NB4 (cell line): ENCODE measurements around the gene ALDH1L2.

Experiments used
- DNase-seq: peaks from one replicate; pipeline ENCODE4 v3.0.0; 2010; ENCODE audit warnings: low read depth
- H3K4me3 ChIP-seq: one replicate; pipeline ENCODE4 v1.5.1; 2011; ENCODE audit warnings: mild to moderate bottlenecking, low read depth, low read length, moderate library complexity
- MYC ChIP-seq: IDR thresholded peaks from 2 replicates; pipeline ENCODE4 v1.6.1; 2011; ENCODE audit warnings: low read depth, low read length
- POLR2A ChIP-seq: IDR thresholded peaks from 2 replicates; pipeline ENCODE4 v1.6.1; 2011; ENCODE audit warnings: mild to moderate bottlenecking; ENCODE audit not compliant: insufficient read length; ENCODE audit errors: extremely low read depth
- TF ChIP-seq, protein P1 (sequence below): IDR thresholded peaks from one replicate; pipeline ENCODE4 v1.5.1; 2012; ENCODE audit warnings: low read depth, low read length
- TF ChIP-seq, protein P2 (sequence below): IDR thresholded peaks from 2 replicates; pipeline ENCODE4 v1.6.1; 2011; ENCODE audit warnings: low read depth, low read length

The ALDH1L2 gene

DNA sequence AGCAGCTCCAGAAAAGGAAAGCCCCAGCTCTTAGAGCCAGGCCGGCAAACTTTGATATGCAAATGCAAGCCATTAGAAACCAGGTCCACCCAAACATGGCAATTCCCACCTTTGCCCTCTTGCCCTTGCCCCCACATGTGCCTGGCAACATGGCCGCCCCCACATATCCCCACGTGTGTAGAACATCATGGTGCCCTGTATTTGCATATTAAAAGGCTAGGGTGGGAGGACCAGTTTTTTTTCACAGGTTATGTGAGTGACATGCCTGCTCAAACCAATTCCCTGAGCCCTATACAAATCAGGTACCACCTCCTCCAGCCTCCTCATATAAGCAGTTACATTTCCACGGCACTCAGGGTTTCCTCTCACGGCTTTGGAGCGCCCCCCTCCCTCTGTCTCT lies 6.1 kb upstream of the ALDH1L2 start:
- no peak overlapping the region for H3K4me3 ChIP-seq
- no peak for DNase-seq
- TF ChIP-seq POLR2A (no peak), MYC (no peak)
- TF ChIP-seq, protein P1, sequence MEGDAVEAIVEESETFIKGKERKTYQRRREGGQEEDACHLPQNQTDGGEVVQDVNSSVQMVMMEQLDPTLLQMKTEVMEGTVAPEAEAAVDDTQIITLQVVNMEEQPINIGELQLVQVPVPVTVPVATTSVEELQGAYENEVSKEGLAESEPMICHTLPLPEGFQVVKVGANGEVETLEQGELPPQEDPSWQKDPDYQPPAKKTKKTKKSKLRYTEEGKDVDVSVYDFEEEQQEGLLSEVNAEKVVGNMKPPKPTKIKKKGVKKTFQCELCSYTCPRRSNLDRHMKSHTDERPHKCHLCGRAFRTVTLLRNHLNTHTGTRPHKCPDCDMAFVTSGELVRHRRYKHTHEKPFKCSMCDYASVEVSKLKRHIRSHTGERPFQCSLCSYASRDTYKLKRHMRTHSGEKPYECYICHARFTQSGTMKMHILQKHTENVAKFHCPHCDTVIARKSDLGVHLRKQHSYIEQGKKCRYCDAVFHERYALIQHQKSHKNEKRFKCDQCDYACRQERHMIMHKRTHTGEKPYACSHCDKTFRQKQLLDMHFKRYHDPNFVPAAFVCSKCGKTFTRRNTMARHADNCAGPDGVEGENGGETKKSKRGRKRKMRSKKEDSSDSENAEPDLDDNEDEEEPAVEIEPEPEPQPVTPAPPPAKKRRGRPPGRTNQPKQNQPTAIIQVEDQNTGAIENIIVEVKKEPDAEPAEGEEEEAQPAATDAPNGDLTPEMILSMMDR, result no peak
- TF ChIP-seq, protein P2, sequence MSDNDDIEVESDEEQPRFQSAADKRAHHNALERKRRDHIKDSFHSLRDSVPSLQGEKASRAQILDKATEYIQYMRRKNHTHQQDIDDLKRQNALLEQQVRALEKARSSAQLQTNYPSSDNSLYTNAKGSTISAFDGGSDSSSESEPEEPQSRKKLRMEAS, result no peak

DNA sequence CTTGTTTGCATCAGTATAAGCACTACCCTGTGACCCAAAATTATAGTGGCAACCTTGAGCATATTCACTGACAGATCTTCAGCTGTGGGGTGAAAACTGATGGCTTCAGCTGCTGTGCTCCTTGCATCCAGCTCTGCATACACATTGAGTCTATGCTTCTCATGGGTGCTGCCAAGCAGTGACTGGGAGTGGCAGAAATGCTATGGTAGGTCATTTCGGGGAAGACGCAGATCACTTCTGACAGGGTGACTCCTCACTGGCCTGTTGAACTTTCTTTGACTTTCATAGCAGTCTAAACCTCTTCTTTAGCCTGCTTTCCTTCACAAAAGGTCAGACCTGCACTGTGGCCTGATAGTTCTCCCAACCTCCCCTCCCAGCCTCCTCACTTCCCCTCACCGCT lies 5.6 kb upstream of the ALDH1L2 start:
- TF ChIP-seq MYC (no peak), POLR2A (no peak)
- TF ChIP-seq, protein P2, result no peak
- TF ChIP-seq, protein P1, result no peak
- DNase-seq, result no peak
- H3K4me3 ChIP-seq, result no peak overlapping the region

DNA sequence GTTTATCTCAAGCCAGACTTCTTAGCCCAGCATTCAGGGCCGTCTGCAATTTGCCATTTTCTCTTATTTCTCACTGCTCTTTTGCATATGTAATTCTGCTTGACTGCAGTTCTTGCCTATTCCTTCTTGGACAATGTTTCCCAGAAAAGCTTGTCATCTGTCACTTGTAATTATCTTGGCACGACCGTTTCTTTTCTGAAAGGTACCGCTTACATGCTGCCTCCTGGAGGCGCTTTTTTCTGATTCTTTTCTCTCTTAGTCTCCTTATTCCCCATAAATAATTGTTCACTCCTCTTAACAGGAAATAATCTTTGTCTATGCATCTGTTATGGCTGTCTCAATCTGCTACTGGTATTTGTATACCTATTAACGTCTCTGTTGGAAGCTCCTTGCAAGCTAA lies 1.2 kb upstream of the ALDH1L2 start:
- DNase-seq, result no peak
- TF ChIP-seq POLR2A (no peak), MYC (no peak)
- TF ChIP-seq, protein P1, result no peak
- TF ChIP-seq, protein P2, result no peak
- no peak overlapping the region for H3K4me3 ChIP-seq

DNA sequence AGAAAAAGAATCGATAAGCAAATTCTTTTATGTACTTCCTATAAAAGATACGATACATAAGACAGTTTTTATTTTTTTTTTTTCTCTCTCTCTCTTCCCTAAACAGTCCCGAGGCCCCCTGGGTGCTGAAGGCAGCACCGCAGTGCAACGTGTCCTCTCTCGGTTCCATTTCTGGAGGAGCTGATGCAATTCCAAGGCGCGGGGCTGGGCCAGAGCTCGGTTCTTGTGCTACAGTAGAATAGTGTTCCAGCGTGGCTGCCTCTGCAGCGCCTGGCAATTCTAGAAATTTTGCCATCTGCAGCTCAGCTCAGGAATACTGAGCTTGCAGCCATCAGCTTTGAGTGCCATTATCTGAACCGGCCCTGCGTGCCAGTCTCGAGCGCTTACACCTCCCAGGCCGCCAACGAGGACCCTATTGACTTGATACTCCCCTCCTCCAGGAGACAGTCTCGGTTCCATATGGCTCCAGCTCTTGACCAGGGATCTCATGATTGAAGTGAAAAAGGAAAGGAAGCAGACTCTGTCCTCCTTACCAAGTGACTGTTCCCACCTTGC lies 630 bp downstream of the ALDH1L2 start:
- DNase-seq, result peak; percentile 65
- TF ChIP-seq, protein P1, result no peak
- TF ChIP-seq, protein P2, result no peak
- TF ChIP-seq POLR2A, result no peak
- no peak for TF ChIP-seq MYC
- peak overlapping the region; percentile 65 for H3K4me3 ChIP-seq

DNA sequence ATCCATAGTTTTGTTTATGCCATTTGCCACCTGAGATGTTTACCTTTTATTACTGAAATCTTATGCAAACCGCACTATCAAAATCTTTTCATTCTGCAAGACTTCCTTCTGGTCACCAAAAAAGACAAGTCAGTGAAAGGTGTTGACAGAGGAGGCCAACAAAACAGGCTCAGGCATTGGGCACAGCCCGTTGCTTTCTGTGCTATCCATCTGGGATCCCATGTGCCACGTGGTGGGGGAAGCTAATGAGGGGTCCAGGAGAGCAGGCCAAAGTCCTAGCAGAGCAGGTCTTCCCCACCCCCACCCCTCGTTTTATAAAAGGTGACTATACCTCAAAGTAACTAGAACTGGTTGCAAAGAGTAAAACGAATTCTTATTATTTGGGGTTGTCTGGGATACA lies 1.2 kb downstream of the ALDH1L2 start:
- no peak for TF ChIP-seq MYC
- TF ChIP-seq, protein P1, result no peak
- no peak for TF ChIP-seq POLR2A
- TF ChIP-seq, protein P2, result no peak
- DNase-seq, result no peak
- peak overlapping the region; percentile 18 for H3K4me3 ChIP-seq
